ENCODE measurements around the gene EVI2B.
"Not testable (repeated sequence)": the region's sequence is repeated elsewhere in the genome, so short reads cannot be mapped to it uniquely, and the experiment has no call there.

The EVI2B gene

DNA sequence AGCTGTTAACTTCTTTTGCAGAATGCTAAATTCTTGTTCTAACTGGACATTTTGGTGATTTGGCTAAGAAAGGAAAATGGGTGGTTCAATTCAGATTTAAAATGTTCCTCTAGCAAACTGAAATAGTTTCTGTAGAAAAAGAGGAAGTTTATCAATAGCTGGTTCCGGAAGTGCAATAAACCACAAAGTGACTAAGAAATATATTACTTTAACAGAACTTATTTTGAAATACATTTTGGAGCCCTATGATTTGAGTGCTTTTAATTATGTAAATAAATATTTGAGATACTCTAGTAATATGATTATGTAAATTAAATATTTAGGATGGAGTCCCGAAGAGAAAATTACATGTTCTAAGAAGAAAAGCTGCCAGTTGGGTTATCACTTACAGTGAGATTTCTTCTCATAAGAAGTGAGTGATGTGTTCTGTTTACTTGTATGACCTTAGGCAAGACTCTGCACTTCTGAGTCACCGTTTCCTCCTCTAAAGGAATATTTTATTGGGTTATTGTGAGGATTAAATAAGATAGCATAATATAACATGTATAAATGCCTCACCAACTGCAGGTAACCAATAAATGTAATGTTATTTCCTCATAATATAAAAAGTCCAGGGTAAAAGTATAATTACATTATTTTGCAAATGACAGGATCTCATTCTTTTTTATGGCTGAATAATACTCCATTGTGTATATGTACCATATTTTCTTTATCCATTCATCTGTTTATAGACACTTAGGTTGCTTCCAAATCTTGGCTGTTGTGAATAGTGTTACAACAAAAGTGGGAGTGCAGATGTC is at the start of gene EVI2B:
TSS of gene EVI2B (minus strand) at position 73 of the 800 bp plus-strand sequence. CDS start 8,445 bp downstream, outside the sequence.
- ATAC-seq, result peak; percentile 55 to 68

GRCh38 chr17:31357839-31358394 is 44.1 kb upstream of the EVI2B start:
- no peak for ATAC-seq

DNA sequence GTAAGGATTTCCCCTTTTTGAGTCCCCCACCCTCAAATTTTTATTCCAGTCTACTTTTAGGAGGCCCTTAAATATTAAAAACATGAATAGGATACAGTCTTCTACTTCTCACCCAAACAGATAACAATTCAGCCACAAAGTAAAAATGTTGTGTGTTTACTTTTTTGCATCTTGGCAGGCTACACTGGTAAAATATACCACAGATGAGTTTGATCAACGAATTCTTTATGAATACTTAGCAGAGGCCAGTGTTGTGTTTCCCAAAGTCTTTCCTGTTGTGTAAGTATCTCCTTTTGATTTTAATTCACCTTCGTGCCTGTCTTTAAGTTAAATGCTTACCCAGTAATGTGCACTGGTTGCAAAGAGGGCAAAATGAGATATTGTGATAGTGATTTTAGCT is 43.2 kb upstream of the EVI2B start:
- no peak for ATAC-seq

- no peak for ATAC-seq
Observed at GRCh38 chr17:31355935-31356334, 42.1 kb upstream of the EVI2B start.

GRCh38 chr17:31349454-31349853 is 35.6 kb upstream of the EVI2B start:
- no peak for ATAC-seq

- not testable (repeated sequence) for ATAC-seq
Observed at GRCh38 chr17:31345191-31345747, 31.4 kb upstream of the EVI2B start.

DNA sequence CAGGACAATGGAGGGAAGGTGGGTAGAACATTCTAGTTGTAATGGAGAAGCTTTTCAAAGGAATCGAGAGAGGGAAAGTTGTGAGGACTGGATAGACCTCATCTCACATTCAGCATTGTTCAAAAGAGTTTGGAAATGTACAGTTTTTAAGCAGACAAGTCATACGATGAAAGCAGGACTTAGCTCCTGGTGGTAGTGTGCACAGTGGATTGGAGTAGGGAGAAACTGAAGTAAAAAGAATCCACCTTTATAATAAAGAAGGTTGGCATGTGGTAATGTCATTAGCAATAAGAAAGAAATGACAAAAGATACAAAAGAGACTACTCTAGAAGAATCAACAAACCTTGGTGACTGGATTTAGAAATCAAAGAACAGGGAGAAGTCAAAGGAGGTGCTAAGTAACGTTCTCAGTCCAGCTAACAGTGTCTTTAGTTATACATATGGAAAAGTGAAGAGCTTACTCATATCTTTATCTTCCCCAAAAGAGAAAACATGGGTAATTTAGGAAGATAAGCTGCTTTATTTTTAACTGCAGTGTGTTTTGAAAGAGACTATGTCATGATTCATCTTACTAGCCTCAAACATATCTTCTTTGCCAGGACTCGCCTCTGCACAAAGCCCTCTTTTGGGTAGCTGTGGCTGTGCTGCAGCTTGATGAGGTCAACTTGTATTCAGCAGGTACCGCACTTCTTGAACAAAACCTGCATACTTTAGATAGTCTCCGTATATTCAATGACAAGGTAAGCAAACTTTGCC is 26.2 kb upstream of the EVI2B start:
- ATAC-seq, result no peak

- no peak for ATAC-seq
Observed at GRCh38 chr17:31329221-31329620, 15.4 kb upstream of the EVI2B start.

GRCh38 chr17:31328160-31328535 is 14.3 kb upstream of the EVI2B start:
- no peak for ATAC-seq

DNA sequence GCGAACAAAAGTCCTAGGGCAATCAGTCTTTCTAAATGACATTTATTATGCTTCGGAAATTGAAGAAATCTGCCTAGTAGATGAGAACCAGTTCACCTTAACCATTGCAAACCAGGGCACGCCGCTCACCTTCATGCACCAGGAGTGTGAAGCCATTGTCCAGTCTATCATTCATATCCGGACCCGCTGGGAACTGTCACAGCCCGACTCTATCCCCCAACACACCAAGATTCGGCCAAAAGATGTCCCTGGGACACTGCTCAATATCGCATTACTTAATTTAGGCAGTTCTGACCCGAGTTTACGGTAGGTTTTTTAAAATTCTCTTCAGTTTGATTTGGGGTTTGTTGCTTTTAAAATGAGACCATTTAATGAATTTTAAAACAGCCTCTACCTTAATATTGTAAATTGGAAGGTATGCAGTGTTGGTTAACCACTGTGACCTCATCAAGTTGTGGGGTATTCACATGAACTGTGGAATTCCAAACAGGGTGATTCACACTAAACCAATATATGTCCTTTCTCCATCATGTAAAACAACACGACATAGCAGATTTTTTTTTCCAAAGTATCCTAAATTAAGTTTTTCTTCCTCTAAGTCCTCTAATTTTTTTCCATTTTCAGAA is 13.8 kb upstream of the EVI2B start:
- ATAC-seq, result no peak

DNA sequence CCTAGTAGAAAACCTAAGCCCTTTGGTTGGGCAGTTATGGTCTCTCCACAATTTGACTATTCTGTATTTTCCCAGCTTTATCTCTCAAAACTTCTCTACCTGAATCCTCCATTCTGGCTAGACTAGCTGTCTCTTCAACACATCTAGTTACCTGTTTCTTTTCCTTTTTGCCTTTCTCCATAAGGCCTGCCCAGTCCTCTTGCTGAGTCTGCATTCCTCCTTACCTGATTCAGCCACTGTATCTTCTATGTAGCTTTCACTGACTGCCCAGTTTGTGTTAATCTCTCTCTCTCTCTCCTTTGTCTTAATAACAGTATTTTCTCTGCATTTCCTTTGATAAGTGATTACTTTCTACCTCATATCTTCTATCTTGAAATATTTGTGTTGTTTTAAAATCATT is 9.7 kb upstream of the EVI2B start:
- ATAC-seq, result no peak

DNA sequence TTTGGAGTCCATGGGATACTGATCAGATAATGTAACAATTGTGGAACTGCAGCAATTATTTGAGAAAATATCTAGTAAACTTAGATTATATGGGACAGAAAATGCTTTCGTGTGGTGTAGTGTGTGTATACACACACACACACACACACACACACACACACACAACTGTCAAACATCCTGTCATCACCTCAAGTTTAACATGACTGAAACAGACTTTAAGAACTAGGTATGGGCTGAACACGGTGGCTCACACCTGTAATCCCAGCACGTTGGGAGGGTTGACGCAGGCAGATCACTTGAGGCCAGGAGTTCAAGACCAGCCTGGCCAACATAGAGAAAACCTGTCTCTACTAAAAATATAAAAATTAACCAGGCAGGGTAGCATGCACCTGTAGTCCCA is 8.1 kb upstream of the EVI2B start:
- ATAC-seq, result peak; percentile 17

- ATAC-seq, result peak; percentile 85 to 88
Observed at GRCh38 chr17:31321481-31321880, 7.6 kb upstream of the EVI2B start, which contains the start of gene EVI2A. Gene EVI2A, minus strand, starts transcription at chr17:31321622. Its CDS starts 2,609 bp downstream, at chr17:31319013.

DNA sequence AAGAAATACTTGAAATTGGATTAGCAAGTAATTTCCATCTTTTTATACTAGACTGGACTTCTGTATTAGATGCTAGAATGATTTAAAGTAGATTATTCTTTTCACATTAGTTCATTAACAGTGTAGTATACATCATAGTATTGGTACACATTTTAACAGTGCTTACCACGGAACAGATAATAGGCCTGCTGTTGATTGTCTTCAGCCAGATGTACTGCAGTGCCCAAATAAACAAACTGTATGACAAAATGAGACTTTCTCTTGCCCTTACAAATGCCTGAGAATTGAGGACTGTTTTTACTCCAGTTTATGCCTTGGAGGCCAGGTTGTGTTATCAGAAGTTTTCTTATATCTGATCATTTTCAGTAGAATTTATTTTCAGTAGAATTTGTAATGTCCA is 6.9 kb upstream of the EVI2B start:
- ATAC-seq, result no peak

- no peak for ATAC-seq
Observed at GRCh38 chr17:31320241-31320640, 6.4 kb upstream of the EVI2B start.

- peak; percentile 25 to 32 for ATAC-seq
Observed at GRCh38 chr17:31318851-31319661, 5.2 kb upstream of the EVI2B start.

GRCh38 chr17:31318298-31318801 is 4.5 kb upstream of the EVI2B start:
- peak; percentile 46 to 48 for ATAC-seq

DNA sequence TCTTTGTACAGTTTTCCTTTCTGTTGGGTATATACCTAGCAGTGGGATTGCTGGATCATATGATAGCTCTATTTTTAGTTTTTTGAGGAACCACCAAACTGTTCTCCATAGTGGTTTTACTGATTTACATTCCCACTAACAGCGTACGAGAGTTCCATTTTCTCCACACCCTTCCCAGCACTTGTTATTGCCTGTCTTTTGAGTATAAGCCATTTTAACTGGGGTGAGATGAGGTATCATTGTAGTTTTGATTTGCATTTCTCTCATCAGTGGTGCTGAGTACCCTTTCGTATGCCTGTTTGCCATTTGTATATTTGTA is 887 bp upstream of the EVI2B start:
- no peak for ATAC-seq

DNA sequence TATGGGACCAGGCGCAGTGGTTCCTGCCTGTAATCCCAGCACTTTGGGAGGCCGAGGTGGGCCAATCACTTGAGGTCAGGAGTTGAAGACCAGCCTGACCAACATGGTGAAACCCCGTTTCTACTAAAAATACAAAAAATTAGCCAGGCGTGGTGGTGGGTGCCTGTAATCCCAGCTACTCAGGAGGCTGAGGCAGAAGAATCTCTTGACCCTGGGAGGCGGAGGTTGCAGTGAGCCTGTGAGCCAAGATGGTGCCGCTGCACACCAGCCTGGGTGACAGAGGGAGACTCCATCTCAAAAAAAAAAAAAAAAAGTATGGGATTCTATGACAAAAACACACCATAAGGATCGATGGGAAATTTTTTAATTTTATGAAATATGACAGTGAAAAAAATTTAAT is 1.6 kb downstream of the EVI2B start:
- ATAC-seq, result not testable (repeated sequence)

DNA sequence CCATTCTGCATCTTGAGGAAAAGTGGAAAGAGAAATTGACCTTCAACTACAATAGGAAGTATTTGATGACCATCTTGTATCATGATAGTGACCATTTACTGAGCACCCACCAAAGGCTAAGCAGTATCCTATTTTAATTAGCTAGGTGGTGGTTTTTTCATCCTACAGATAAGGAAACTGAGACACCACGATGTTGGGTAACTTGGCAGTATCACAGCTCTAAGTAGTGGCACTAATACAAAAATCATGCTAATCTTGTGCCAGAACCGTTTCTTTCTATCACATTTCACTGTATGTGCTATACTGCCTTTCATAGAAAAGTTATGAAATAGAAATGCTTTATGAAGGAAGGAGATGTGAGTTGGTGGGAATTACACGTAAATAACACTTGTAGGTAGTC is 2.3 kb downstream of the EVI2B start:
- no peak for ATAC-seq

DNA sequence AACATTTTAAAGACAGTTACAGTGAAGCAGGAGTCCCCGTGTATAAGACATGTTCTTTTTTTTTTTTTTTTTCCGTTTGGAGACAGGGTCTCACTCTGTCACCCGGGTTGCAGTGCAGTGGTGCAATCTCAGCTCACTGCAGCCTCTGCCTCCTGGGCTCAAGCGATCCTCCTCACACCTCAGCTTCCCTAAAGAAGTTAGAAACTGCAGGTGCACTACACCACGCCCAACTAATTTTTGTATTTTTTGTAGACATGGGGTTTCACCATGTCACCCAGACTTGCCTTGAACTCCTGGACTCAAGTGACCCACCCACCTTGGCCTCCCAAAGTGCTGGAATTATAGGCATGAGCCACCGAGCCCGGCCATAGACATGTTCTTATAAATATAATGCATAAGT is 3.0 kb downstream of the EVI2B start:
- ATAC-seq, result no peak

- no peak for ATAC-seq
Observed at GRCh38 chr17:31310260-31310659, 3.6 kb downstream of the EVI2B start.

Measured in activated CD4-positive, CD25-positive, alpha-beta regulatory T cell treated with anti-CD3 and anti-CD28 coated beads, Interleukin-2, amount 50 U/mL, for 24 hours (primary cell).